GM11168 (cell line): ENCODE results near the gene GOLGA2.
"Not testable (repeated sequence)": the region's sequence is repeated elsewhere in the genome, so short reads cannot be mapped to it uniquely, and the experiment has no call there.

Source experiments
- in situ Hi-C: fragments of 300-500 bp; cut with MboI; formaldehyde crosslinking; loops from one replicate; pipeline ENCODE4 v1.12.0; 2022; ENCODE audit warnings: low sequenced_read_pairs; ENCODE audit not compliant: unreplicated experiment

The GOLGA2 gene

DNA sequence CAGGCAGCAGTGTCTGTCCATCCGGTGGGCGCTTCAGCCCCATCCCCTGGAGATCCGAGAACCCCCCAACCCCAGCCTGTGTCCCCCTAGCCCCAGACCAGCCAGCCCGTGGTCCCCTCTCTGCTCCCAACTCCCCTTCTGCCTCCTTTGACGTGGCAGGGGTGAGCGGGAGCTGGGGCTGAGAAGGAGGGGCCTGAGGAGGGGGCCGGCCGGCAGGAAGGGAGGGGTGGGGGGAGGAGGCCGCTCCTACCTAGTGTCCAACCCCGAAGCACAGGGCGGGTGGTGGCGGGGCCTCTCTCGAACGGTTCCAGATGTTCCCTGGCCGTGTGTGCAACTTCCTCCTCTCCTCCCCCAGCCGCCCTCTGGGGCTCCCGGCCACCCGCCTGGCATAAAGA is 31.0 kb downstream of the GOLGA2 start:
- in situ Hi-C loops: no loop called here

- in situ Hi-C loops: no loop called here
Observed at GRCh38 chr9:128244091-128244836, 31.5 kb downstream of the GOLGA2 start.

GRCh38 chr9:128243215-128244018 is 32.4 kb downstream of the GOLGA2 start:
- in situ Hi-C loops: no loop called here

GRCh38 chr9:128242828-128243214 is 33.0 kb downstream of the GOLGA2 start:
- in situ Hi-C loops: no loop called here

- in situ Hi-C loops: no loop called here
Observed at GRCh38 chr9:128242124-128242523, 33.7 kb downstream of the GOLGA2 start.

DNA sequence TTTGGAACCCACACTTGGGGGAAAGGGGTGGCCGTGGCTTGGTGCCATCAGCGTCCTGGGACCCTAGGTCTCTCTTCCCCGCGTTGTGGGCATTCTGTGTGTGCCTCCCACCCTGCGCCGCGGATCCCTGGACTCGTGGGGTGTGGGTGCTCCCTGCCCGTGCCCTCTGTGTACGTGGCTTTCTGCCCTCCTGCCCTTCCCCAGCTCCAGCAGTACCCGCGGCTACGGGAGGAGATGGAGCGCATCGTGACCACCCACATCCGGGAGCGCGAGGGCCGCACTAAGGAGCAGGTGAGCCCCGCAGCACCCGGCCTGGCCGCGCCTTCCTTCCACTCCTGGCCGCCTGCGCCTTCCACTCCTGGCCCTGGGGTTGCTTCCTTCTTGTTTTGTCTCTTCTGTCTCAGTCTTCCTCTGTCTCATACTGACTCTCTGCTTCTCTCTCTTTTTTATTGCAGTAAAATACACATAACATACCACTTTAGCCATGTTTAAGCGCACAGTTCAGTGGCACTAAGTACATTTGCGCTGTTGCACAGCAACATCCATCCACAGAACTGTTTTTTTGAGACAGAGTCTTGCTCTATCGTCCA is 41.9 kb downstream of the GOLGA2 start:
- in situ Hi-C loops: no loop called here

- in situ Hi-C loops: no loop called here
Observed at GRCh38 chr9:128232528-128233428, 43.0 kb downstream of the GOLGA2 start.

DNA sequence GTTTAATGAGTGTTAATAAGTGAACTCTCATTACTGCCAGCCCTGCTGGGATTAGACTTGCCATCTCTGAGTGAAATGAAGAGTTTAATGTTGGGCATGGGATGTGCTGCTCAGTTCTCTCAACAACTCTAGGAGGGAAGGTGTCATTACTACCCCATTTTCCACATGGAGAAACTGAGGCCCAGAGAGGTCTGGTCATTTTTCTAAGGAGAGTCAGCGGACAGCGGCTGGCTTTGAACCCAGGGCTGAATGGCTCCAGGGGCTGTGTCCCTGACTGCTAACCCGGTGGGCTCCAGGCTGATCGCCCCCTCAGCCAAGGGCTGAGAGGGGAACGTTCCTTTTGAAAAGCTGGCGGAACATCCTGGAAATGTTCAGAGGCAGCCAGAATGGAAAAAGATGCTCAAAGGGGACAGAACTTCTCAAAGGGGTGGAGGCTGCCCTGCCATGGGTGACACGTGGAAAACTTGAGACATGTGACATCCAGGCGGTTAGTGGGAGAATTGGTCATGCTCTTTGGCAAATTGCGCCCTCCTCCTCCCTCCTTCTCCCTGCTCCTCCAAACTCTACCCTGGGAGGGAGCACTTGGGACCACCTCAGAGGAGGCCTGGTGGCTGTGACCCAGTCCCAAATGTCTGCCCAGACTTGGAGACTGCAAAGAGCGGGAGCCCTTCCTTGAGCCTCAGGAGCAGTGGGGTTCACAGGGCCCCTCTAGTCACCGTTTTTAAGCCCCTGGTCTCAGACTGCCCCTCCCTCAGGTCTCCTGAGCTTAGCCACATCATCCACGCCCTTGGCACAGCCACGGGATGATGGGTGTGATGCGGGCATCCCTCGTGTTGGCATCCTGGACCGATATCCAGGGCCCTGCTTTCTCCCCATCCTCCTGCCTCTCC is 43.9 kb downstream of the GOLGA2 start:
- in situ Hi-C loops: no loop called here

DNA sequence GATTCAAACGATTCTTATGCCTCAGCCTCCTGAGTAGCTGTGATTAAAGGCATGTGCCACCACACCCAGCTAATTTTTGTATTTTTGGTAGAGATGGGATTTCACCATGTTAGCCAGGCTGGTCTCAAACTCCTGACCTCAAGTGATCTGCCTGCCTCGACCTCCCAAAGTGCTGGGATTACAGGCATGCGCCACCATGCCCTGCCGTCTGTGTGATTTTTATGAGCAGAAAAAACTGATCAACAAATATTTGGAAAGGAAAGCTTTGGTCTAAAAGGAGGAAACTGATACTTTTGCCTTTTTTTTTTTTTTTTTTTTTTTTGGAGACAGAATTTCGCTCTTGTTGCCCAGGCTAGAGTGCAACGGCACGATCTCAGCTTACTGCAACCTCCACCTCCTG is 44.9 kb downstream of the GOLGA2 start:
- in situ Hi-C loops: not testable (repeated sequence)

- in situ Hi-C loops: no loop called here
Observed at GRCh38 chr9:128226412-128226801, 49.4 kb downstream of the GOLGA2 start.

GRCh38 chr9:128225770-128226411 is 49.9 kb downstream of the GOLGA2 start:
- in situ Hi-C loops: no loop called here

- in situ Hi-C loops: no loop called here
Observed at GRCh38 chr9:128224877-128225276, 50.9 kb downstream of the GOLGA2 start.

DNA sequence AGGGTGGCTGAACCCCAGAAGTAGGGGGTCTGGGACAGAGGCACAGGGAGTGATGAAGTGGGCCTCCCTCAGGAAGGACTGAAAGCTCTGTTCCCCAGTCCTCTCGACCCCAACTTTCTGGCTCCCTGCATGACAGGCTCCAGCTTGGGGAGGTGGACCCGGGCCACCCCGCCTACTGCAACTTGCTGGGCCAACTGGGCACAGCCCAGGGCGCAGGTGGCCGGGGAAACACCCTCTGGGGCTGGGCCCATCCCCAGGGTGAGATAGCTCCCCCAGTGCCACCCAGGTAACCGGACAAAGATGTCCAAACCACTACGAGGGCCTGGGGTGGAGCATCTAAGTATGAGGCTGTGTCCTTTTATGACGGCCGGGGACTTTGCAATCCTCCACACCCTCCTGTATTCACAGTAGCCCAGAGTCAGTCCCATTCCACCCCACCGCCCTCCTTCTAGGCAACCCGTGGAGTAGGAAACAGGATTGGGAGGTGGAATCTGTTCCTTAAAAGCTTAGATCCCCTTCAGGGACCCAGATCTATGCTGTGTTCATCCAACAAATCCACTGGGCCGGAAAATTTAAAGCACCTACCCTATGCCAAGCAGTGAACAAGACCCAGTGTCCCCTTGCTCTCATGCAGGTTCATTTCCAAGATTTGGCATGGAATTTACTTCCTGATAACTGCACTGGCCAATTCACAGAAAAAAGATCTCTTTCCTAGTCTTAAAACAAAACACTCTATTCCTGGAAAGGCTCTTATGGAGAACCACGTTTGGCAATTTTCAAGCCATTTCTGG is 52.7 kb downstream of the GOLGA2 start:
- in situ Hi-C loops: no loop called here

GRCh38 chr9:128222026-128222425 is 53.8 kb downstream of the GOLGA2 start:
- in situ Hi-C loops: no loop called here

- in situ Hi-C loops: no loop called here
Observed at GRCh38 chr9:128219831-128220230, 56.0 kb downstream of the GOLGA2 start.

DNA sequence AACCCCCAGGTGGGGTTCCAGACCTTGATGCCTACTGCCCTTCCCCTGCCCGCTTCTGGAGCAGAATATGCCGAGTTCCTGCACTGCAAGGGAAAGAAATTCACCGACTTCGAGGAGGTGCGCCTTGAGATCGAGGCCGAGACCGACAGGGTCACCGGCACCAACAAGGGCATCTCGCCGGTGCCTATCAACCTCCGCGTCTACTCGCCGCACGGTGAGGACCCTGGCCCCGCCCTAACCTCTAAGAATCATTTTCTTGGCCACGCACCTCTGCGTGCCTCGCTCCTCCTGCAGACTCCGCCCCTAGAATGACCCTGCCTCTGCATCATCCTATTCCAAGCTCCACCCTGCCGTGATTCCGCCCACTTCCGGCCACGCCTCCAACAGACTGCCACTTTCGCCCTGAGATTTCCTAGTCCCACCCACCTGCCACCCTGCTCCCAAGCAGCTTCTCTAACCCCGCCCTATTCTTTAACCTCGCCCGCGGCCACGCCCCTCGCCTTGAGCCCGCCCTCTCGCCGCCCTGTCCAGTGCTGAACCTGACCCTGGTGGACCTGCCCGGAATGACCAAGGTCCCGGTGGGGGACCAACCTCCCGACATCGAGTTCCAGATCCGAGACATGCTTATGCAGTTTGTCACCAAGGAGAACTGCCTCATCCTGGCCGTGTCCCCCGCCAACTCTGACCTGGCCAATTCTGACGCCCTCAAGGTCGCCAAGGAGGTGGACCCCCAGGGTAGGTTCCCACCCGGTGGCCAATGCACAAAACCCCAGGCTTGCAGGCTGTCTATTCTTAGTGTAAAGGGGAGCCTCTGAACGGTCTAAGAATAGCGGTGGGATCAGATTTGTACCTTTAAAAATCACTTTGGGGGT is 57.1 kb downstream of the GOLGA2 start:
- in situ Hi-C loops: no loop called here

DNA sequence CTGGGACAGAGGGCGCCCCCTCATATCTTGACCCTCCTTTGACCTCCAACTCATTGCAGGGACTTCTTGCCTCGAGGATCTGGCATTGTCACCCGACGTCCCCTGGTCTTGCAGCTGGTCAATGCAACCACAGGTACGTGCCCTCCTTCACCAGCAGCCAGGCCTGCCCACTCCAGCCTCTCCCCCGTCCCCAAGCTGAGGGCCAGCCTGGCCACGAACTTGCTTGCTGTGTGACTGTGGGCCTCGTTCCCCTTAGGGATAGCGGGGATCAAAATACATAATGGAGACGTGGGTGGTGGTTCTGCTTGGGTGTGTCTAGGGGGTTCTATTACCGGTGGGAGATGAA is 57.7 kb downstream of the GOLGA2 start:
- in situ Hi-C loops: no loop called here
